Liver (tissue), 3 donors: ENCODE measurements around the gene CD300LG.

Experiments used
- CTCF ChIP-seq: fragments of 150-350 bp; IDR thresholded peaks from 2 replicates; pipeline ENCODE4 v1.5.1; 2017; ENCODE audit warnings: improper control_type of control experiment, low read depth, low read length; ENCODE audit not compliant: missing input control
- JUND ChIP-seq, 2 donors: IDR thresholded peaks; 2 replicates each; pipeline ENCODE4 v1.6.1; 2016; ENCODE audit warnings: antibody characterized with exemption in 2 of 2
- RAD21 ChIP-seq, 2 donors: IDR thresholded peaks; 2 replicates each; pipeline ENCODE4 v1.6.1; 2016; ENCODE audit warnings: antibody characterized with exemption in 2 of 2, mild to moderate bottlenecking in 2 of 2
- RXRA ChIP-seq, 2 donors: IDR thresholded peaks; 2 replicates each; pipeline ENCODE4 v1.6.1; 2017 to 2018; ENCODE audit warnings: antibody characterized with exemption in 2 of 2, mild to moderate bottlenecking in 1 of 2
- SP1 ChIP-seq: IDR thresholded peaks from 2 replicates; pipeline ENCODE4 v1.6.1; 2018; ENCODE audit warnings: antibody characterized with exemption, mild to moderate bottlenecking
- TF ChIP-seq, protein P1 (sequence below): IDR thresholded peaks from 2 replicates; pipeline ENCODE4 v1.6.1; 2016; ENCODE audit warnings: antibody characterized with exemption, mild to moderate bottlenecking
- TF ChIP-seq, protein P2 (sequence below): IDR thresholded peaks from 2 replicates; pipeline ENCODE4 v1.6.1; 2016; ENCODE audit warnings: antibody characterized with exemption
- TF ChIP-seq, protein P3 (sequence below): IDR thresholded peaks from 2 replicates; pipeline ENCODE4 v1.6.1; 2016; ENCODE audit warnings: antibody characterized with exemption
- donor health status: healthy.
- donor health status: healthy.

DNA sequence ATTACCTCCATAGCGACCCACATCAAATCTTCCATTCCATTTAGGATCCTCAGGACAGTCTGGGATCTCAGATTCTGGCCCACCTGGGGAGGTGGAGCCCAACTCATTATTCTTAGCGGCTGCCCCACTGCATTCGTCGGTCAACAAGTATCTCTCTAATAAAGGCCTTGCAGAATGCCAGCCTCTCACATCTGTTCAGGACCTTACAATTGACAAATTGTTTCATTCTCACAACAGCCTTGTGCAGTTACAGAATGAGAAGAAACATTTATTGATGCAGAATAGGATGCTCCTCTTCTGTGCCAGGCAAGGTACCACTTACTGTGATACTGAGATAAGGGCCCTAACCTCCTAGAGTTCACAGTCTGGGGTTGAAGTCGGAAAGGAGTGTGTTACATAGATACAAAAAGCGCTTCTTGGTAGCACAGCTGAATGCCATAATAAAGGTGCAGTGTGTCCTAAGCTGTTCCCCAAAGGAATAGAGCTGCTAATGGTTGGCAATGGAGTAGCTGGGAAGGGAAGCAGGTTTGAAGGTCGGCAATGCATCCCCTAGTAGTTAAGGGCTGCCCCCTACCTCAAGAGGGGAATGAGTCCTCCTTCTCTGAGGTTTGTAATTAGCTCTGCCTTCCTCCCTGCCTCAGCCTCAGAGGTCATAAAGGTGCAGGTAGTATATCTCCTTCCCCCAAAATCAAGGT lies 62.7 kb downstream of the CD300LG start:
- TF ChIP-seq SP1 = no peak
- TF ChIP-seq RAD21 (IDR thresholded peaks at IDR 0.05) = no peak
- no peak for TF ChIP-seq CTCF
- TF ChIP-seq, protein P1, sequence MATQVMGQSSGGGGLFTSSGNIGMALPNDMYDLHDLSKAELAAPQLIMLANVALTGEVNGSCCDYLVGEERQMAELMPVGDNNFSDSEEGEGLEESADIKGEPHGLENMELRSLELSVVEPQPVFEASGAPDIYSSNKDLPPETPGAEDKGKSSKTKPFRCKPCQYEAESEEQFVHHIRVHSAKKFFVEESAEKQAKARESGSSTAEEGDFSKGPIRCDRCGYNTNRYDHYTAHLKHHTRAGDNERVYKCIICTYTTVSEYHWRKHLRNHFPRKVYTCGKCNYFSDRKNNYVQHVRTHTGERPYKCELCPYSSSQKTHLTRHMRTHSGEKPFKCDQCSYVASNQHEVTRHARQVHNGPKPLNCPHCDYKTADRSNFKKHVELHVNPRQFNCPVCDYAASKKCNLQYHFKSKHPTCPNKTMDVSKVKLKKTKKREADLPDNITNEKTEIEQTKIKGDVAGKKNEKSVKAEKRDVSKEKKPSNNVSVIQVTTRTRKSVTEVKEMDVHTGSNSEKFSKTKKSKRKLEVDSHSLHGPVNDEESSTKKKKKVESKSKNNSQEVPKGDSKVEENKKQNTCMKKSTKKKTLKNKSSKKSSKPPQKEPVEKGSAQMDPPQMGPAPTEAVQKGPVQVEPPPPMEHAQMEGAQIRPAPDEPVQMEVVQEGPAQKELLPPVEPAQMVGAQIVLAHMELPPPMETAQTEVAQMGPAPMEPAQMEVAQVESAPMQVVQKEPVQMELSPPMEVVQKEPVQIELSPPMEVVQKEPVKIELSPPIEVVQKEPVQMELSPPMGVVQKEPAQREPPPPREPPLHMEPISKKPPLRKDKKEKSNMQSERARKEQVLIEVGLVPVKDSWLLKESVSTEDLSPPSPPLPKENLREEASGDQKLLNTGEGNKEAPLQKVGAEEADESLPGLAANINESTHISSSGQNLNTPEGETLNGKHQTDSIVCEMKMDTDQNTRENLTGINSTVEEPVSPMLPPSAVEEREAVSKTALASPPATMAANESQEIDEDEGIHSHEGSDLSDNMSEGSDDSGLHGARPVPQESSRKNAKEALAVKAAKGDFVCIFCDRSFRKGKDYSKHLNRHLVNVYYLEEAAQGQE = no peak
- TF ChIP-seq, protein P2, sequence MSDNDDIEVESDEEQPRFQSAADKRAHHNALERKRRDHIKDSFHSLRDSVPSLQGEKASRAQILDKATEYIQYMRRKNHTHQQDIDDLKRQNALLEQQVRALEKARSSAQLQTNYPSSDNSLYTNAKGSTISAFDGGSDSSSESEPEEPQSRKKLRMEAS = no peak
- TF ChIP-seq, protein P3, sequence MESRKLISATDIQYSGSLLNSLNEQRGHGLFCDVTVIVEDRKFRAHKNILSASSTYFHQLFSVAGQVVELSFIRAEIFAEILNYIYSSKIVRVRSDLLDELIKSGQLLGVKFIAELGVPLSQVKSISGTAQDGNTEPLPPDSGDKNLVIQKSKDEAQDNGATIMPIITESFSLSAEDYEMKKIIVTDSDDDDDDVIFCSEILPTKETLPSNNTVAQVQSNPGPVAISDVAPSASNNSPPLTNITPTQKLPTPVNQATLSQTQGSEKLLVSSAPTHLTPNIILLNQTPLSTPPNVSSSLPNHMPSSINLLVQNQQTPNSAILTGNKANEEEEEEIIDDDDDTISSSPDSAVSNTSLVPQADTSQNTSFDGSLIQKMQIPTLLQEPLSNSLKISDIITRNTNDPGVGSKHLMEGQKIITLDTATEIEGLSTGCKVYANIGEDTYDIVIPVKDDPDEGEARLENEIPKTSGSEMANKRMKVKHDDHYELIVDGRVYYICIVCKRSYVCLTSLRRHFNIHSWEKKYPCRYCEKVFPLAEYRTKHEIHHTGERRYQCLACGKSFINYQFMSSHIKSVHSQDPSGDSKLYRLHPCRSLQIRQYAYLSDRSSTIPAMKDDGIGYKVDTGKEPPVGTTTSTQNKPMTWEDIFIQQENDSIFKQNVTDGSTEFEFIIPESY = no peak
- TF ChIP-seq JUND (IDR thresholded peaks at IDR 0.05) = no peak
- no peak for TF ChIP-seq RXRA (IDR thresholded peaks at IDR 0.05)
